Panc1 (cell line): Measurements from ENCODE around the gene SRSF1. TPM values are rescaled to one million over a fixed set of nuclear protein-coding genes. Genes with fewer than 3 reads are reported as not detected.

ENCODE experiments used
- ATAC-seq: fragments of 200-7000 bp; cut with Tn5 transposase; 2 replicates; pipeline ENCODE4 v1.9.1; 2020; ENCODE audit warnings: mild to moderate bottlenecking, moderate library complexity
- BruUV-seq: library from RNA; stranded (reverse); fragments of 400-500 nt; replicated peaks from 2 replicates; lab custom pipeline; 2021; lab: Mats Ljungman, UMichigan
- CTCF ChIA-PET: fragments of 300-600 bp; sonication (Branson Sonifier 250); formaldehyde crosslinking; loops from one replicate; lab custom pipeline; 2022; ENCODE audit warnings: antibody characterized with exemption; lab: Charles Lee
- POLR2A ChIA-PET: fragments of 300-600 bp; sonication (Branson Sonifier 250); formaldehyde crosslinking; loops from one replicate; lab custom pipeline; 2022; ENCODE audit warnings: antibody characterized with exemption; lab: Charles Lee
- DNase-seq: peaks from one replicate; pipeline ENCODE4 v3.0.0-alpha.2; 2010; ENCODE audit warnings: low read depth, low spot score
- H3K27ac ChIP-seq: 2 replicates; pipeline ENCODE4 v1.5.1; 2011; ENCODE audit warnings: mild to moderate bottlenecking, low read length, inconsistent platforms
- H3K27me3 ChIP-seq: fragments of 200-500 bp; sonication (Bioruptor generic); 2 replicates; pipeline ENCODE4 v1.6.0; 2014; ENCODE audit warnings: low read length, inconsistent platforms; ENCODE audit not compliant: control insufficient read depth, insufficient read depth
- H3K36me3 ChIP-seq: fragments of 200-500 bp; sonication (Bioruptor generic); 2 replicates; pipeline ENCODE4 v1.5.1; 2014; ENCODE audit warnings: inconsistent platforms, mild to moderate bottlenecking, low read length, moderate library complexity; ENCODE audit not compliant: control insufficient read depth, insufficient read depth
- H3K4me1 ChIP-seq: 2 replicates; pipeline ENCODE4 v1.5.1; 2011; ENCODE audit warnings: inconsistent platforms, mild to moderate bottlenecking, low read length, moderate library complexity; ENCODE audit not compliant: control insufficient read depth, insufficient read depth
- H3K4me3 ChIP-seq, 2 experiments: 2 replicates each; pipeline ENCODE4 v1.5.1; 2011 to 2012; ENCODE audit warnings: low read depth in 2 of 2, low read length in 2 of 2, mild to moderate bottlenecking in 2 of 2, inconsistent platforms in 1 of 2, moderate library complexity in 1 of 2
- H3K9me3 ChIP-seq: fragments of 200-500 bp; sonication (Bioruptor generic); 2 replicates; pipeline ENCODE4 v1.5.1; 2014; ENCODE audit warnings: low read depth, mild to moderate bottlenecking, inconsistent platforms, low read length, moderate library complexity; ENCODE audit not compliant: control insufficient read depth, insufficient read depth
- CTCF ChIP-seq: fragments of 450-650 bp; IDR thresholded peaks from 2 replicates; pipeline ENCODE4 v1.5.1; 2017; ENCODE audit warnings: mild to moderate bottlenecking
- POLR2AphosphoS5 ChIP-seq: IDR thresholded peaks from 2 replicates; pipeline ENCODE4 v1.6.1; 2012; ENCODE audit warnings: mild to moderate bottlenecking, low read depth, low read length, moderate library complexity
- REST ChIP-seq, 2 experiments: IDR thresholded peaks; 2 replicates each; pipeline ENCODE4 v1.6.1; 2011 to 2012; ENCODE audit warnings: low read depth in 2 of 2, control low read depth in 1 of 2, low read length in 1 of 2, mild to moderate bottlenecking in 1 of 2, moderate library complexity in 1 of 2; ENCODE audit not compliant: insufficient read depth in 1 of 2
- SIN3A ChIP-seq: IDR thresholded peaks from 2 replicates; pipeline ENCODE4 v1.6.1; 2012; ENCODE audit warnings: low read depth, mild to moderate bottlenecking, low read length, moderate library complexity, borderline replicate concordance; ENCODE audit not compliant: insufficient read depth
- TCF7L2 ChIP-seq: IDR thresholded peaks from 2 replicates; pipeline ENCODE4 v1.6.1; 2011; ENCODE audit warnings: mild to moderate bottlenecking, low read depth, low read length, inconsistent platforms
- in situ Hi-C: cut with HindIII; loops from 2 replicates; pipeline ENCODE4 v1.10.0; 2016; ENCODE audit warnings: low sequenced_read_pairs, low pct_unique_long_range_greater_than_20kb
- intact Hi-C: fragments of 100-400 bp; cut with micrococcal nuclease; formaldehyde crosslinking; loops from one replicate; pipeline ENCODE4 v1.10.0; 2022; ENCODE audit not compliant: unreplicated experiment
- total RNA-seq: library from RNA; stranded (reverse); gene quantifications from one replicate; pipeline ENCODE4 v1.2.1, GENCODE V29; 2021; ENCODE audit not compliant: unreplicated experiment

SRSF1 gene
- total RNA-seq, 1 experiment from 2014 or later: 362 TPM

- H3K36me3 ChIP-seq: peaks cover 44% of the 10 kb centered on the region
- intact Hi-C loops: no loop called here
- H3K27me3 ChIP-seq: no peaks in the 10 kb centered on the region
- H3K9me3 ChIP-seq: no peaks in the 10 kb centered on the region
- CTCF ChIA-PET: interaction anchor here (1.0 to 1.1 kb wide), 2 partner anchors 14 to 132 kb away, joined by 4 to 6 read pairs; no protein-coding TSS in a partner anchor
- no TSS peak for BruUV-seq
- POLR2A ChIA-PET: no interaction called here
- in situ Hi-C loops: no loop called here
- peaks cover 20% of the 10 kb centered on the region for H3K4me1 ChIP-seq
- no peak for DNase-seq
- no peak overlapping the region for H3K4me3 ChIP-seq
- ATAC-seq: no peak
- no peak overlapping the region for H3K27ac ChIP-seq
- TF ChIP-seq TCF7L2: no peak
- no peak for TF ChIP-seq REST (IDR thresholded peaks at IDR 0.05; ENCODE audit: insufficient read depth in 1 of 2, low read depth in 2 of 2, low read length in 1 of 2)
- no peak for TF ChIP-seq CTCF
- no peak for TF ChIP-seq POLR2AphosphoS5
- TF ChIP-seq SIN3A: no peak
These were observed 24.4 kb downstream of the SRSF1 start for GRCh38 chr17:57982452-57983170.

GRCh38 chr17:57980522-57980921, 26.5 kb downstream of the SRSF1 start:
- ATAC-seq: no peak
- Histone ChIP-seq H3K4me3 (no peak overlapping the region), H3K27ac (no peak overlapping the region), H3K27me3 (no peaks in the 10 kb centered on the region), H3K36me3 (peaks cover 56% of the 10 kb centered on the region), H3K9me3 (no peaks in the 10 kb centered on the region), H3K4me1 (peaks cover 10% of the 10 kb centered on the region)
- ChIA-PET POLR2A (interaction anchor here (0.7 kb wide), 1 partner anchor 33 kb away, joined by 5 read pairs; no protein-coding TSS in a partner anchor), CTCF (interaction anchor here (0.5 kb wide), 1 partner anchor 31 kb away, joined by 4 read pairs; no protein-coding TSS in a partner anchor)
- in situ Hi-C loops: no loop called here
- no peak for DNase-seq
- intact Hi-C loops: no loop called here
- no TSS peak for BruUV-seq
- no peak for TF ChIP-seq TCF7L2
- TF ChIP-seq POLR2AphosphoS5: no peak
- no peak for TF ChIP-seq REST (IDR thresholded peaks at IDR 0.05; ENCODE audit: insufficient read depth in 1 of 2, low read depth in 2 of 2, low read length in 1 of 2)
- TF ChIP-seq SIN3A: no peak
